GM18499 (cell line): ENCODE results near the gene AMPD1.
A peak's percentile ranks its signal among the peaks of the same experiment; 100 is the strongest.

Source experiments
- ATAC-seq: cut with Tn5 transposase; IDR thresholded peaks from one replicate; pipeline ENCODE4 v1.9.1; 2021; ENCODE audit warnings: moderate number of reproducible peaks; ENCODE audit not compliant: insufficient read depth, unreplicated experiment

The AMPD1 gene

GRCh38 chr1:114701931-114702330 is 6.6 kb upstream of the AMPD1 start:
- ATAC-seq, result no peak

- ATAC-seq, result no peak
Measured at GRCh38 chr1:114700036-114700600, 4.8 kb upstream of the AMPD1 start.

DNA sequence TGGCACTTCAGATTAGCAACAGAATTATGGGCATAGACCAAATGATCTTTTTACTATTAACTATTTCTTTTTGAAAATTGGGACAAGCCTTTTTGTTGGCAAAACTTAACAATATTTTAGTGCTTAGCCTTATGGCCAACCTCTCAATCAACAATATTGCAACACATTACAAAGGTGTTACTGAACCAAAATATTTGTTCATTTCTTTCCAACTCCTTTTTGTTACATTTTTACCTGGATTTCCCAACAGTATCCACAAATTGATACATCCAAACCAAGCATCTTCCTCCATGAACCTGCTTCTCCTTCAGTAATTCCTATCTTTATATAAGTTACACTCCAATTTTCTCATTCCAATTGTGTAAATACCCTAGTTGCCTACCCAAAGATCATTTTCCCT is 1.5 kb upstream of the AMPD1 start:
- ATAC-seq, result no peak

DNA sequence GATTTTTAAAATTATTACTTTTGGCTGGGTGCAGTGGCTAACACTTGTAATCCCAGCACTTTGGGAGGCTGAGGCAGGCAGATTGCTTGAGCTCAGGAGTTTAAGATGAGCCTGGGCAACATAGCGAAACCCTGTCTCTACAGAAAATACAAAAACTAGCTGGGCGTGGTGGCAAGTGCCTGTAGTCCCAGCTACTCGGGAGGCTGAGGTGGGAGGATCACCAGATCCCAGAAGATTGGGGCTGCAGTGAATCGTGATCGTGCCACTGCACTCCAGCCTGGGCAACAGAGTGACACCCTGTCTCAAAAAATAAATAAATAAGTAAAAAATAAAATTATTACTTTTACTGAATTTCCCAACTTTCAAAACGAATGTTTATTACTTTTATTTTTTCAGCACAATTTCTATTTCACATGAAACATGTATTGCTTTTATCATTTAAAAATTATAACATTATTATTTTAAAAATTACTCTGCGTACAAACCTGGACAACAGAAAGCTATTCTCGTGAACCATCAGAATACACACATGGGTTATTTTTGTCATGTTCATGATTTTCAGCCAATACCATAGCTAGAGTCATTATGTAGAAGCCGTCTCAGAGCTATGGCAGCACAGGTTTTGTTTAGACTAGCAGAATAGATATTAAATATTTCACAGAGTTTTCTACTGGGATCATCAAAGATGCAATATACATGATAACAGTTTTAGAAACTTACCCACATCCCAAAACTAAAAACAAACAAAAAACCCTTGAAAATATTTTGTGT is 621 bp downstream of the AMPD1 start:
- ATAC-seq, result no peak

- no peak for ATAC-seq
Measured at GRCh38 chr1:114692947-114693346, 2.4 kb downstream of the AMPD1 start.

- no peak for ATAC-seq
Measured at GRCh38 chr1:114691061-114691460, 4.3 kb downstream of the AMPD1 start.

DNA sequence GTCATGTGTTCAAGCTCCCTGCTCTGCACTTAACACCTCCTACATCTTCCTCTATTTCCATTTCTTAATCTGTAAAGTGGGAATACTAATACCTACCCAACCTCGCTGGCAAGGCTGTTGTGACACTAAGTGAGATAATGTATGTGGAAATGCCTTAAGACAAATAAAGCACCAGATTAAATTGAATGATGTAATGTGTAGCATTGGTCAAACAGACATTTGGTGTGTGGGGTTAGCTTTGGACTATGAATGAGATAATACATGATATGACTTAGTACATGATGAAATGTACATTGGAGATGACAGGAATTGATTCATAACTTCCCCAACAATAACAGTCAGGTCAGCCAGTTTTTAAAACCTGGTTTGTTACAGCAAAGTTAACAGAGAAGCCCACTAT is 5.2 kb downstream of the AMPD1 start:
- no peak for ATAC-seq

DNA sequence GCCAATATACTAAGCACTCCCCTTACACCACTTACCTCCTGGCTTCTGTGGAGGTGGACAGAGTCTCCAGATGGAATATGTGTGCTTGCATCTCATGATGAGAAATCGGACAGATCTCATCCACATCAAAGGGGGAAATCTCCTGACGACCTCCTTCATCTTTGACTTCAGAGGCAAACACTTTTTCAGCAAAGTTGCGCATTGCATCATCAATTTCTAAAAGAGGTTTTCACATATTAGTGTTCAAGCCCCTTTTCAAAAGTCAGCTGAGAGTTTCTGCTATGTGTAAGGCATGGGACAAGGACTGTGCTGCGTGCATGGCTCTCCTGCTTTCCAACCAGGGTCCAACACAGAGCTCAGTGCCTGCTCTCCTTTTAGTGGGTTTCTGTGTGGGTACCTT is 6.8 kb downstream of the AMPD1 start:
- no peak for ATAC-seq

DNA sequence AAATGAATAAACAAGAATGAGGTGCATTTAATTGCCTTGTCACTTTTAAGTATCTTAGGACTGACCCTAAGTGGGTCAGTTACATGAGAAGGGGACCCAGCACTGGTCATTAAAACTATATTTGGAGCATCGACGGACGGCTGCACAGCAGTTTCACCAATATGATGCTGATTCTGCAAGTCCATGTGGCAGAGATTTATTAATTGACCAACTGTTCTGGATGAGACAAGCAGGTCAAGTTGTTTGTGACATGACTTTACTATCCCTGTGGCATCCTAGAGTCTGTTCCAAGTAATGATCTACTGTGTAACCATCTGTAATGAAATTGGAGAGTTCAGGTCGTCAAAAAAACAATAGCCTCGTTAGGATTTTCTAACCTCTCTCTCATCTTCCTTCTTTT is 9.5 kb downstream of the AMPD1 start:
- ATAC-seq, result no peak

GRCh38 chr1:114677691-114678090 is 17.7 kb downstream of the AMPD1 start:
- no peak for ATAC-seq

- no peak for ATAC-seq
Measured at GRCh38 chr1:114676115-114676514, 19.2 kb downstream of the AMPD1 start.

DNA sequence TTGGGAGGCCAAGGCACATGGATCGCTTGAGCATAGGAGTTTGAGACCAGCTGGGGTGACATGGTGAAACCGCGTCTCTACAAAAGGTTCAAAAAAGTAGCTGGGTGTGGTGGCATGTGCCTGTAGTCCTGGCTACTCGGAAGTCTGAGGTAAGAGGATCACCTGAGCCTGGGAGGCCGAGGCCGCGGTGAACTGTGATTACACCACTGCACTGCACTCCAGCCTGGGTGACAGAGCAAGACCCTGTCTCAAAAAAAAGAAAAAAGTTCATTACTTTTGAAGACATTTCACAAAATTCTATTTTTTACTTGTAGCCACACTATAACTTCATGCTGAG is 23.4 kb downstream of the AMPD1 start:
- no peak for ATAC-seq

- ATAC-seq, result no peak
Measured at GRCh38 chr1:114671011-114671938, 24.1 kb downstream of the AMPD1 start.

- ATAC-seq, result peak; percentile 94
Measured at GRCh38 chr1:114670083-114671010, 25.0 kb downstream of the AMPD1 start.

DNA sequence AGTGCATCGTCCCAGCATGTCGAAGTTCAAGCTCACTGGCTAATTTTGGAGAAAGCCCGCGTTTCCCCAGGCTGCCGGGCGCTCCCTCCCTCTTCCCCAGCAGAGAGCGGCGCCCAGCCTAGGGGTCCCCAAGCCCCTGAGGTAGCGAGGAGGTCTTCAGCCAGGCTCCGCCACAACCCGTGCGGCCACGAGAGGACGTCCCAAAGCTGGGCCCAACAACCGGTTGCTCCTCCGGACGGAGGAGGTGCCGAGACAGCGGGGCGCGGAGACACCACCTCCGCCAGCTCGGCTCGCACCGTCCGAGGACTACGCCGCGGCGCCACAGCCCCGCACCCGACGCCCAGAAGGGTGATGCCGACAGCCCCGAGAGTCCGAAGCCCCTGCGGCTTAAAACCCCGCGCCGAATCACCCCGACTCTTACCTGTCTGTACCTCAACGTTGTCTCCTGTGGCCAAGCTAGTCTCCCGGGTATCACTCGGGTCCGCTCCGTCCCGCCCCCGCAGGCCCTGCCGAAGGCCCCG is 25.7 kb downstream of the AMPD1 start, which contains the start of gene DENND2C:
Gene DENND2C (minus strand): TSS at position 488 of the 521 bp plus-strand sequence. CDS start 44,065 bp downstream, outside the sequence.
- peak; percentile 38 for ATAC-seq

DNA sequence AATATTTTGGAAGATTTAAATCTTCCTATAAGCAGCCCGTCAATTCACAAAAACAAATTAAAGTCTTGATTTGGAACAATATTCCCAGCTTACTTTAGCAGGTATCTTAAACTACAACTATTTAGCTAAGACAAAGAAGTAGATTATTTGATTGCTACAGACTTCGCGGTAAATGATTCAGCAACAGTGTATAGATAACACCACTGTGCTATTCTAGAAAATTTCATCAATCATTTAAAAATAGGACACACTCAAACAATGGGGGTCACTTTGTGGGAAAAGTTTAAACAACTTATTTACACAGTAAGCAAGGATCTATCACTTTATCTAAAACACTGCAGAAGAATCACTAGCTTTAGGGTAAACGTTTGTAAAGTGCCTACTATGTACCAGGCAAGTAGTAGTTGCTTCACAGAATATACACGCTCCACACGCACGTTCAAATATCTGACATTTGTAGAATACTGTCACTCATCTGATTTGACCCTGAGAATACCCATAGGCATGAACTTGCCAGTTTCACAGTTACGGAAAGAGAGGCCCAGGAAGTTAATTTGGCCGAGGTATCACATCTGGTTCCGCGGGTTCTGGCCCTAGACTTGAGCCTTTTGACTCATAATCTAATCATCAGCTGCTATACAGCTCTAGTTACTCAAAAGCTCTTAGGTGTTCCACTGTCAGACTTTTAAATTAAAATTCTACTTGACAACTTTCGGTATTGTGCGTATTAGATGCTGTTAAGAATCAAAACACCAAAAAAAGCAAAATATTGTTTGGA is 26.4 kb downstream of the AMPD1 start:
- ATAC-seq, result no peak

DNA sequence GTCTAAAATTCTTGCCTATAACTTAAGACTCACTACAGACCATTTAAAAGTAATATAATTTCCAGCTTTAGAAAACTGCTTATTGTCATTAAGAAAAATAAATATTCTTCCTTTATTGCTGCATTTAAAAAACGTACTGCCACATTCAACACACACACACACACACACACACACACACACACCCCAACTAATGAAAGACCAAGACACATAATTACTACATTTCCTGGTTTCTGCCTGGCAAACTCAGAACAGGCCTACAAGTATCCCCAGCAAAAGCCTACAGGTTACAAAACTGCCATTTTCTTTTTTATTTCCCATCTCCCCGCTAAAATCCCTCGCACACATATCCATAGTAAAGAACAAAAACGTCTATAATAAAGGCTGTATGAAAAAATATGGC is 27.0 kb downstream of the AMPD1 start:
- ATAC-seq, result no peak

- no peak for ATAC-seq
Measured at GRCh38 chr1:114666954-114667353, 28.4 kb downstream of the AMPD1 start.

DNA sequence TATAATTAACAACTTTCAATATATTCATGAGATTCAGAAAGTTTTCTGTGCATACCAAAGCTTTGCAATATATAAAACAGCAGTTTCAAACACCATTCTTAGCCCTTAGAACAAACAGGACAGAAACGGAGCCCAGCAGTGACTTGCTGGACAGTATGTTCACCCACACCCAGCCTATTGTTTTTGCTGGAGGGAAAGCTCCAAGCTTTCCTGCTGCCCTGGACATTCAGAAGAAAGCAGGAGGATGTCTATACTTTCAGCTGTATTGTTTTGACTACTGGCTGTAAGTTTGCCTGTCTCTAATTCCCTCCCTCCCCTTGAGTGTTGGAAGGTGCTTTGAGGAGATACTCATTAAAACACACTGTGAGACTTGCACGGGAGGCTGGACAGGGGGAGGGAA is 35.1 kb downstream of the AMPD1 start:
- ATAC-seq, result no peak
